ENCODE data around the gene LAMA2. TPM values are rescaled to one million over a fixed set of nuclear protein-coding genes. Genes with fewer than 3 reads are reported as not detected.

The LAMA2 gene
- polyA plus RNA-seq, 1 of the 3 experiments (the other 2 are of a cell fraction), result 0.92 TPM

- no peak overlapping the region for H3K4me3 ChIP-seq (ENCODE audit: low read depth in 2 of 2, low read length in 1 of 2)
- no peak for DNase-seq
- no peaks in the 10 kb centered on the region for H3K9me3 ChIP-seq
- H3K27me3 ChIP-seq (ENCODE audit: insufficient read depth), result no peaks in the 10 kb centered on the region; the same call in 1 of the 2 replicates
- ChIA-PET CTCF (no interaction called here), POLR2A (no interaction called here)
- no peaks in the 10 kb centered on the region for H3K4me1 ChIP-seq (ENCODE audit: control insufficient read depth in 1 of 2, insufficient read depth in 2 of 2, low read depth in 1 of 2, low read length in 1 of 2)
- no peaks in the 10 kb centered on the region for H3K9me2 ChIP-seq
- TF ChIP-seq YY1 (IDR thresholded peaks at IDR 0.05; ENCODE audit: low read depth), result no peak
- no peak for TF ChIP-seq USF1 (IDR thresholded peaks at IDR 0.05; ENCODE audit: borderline replicate concordance, low read depth)
- TF ChIP-seq RAD21 (IDR thresholded peaks at IDR 0.05; ENCODE audit: low read length), result no peak
- TF ChIP-seq POLR2AphosphoS5 (IDR thresholded peaks at IDR 0.05; ENCODE audit: low read depth, low read length), result no peak
- TF ChIP-seq SMC3 (IDR thresholded peaks at IDR 0.05; ENCODE audit: low read depth, low read length), result no peak
- TF ChIP-seq PBX3 (IDR thresholded peaks at IDR 0.05), result no peak
- no peak for TF ChIP-seq MXI1 (IDR thresholded peaks at IDR 0.05; ENCODE audit: low read depth, low read length)
- no peak for TF ChIP-seq TEAD4 (IDR thresholded peaks at IDR 0.05; ENCODE audit: borderline replicate concordance, insufficient read depth)
- no peak for TF ChIP-seq FOXJ3 (CRISPR knock-in tag; IDR thresholded peaks at IDR 0.05)
- TF ChIP-seq NFIC (IDR thresholded peaks at IDR 0.05; ENCODE audit: borderline replicate concordance), result no peak
- no peak for TF ChIP-seq EP300 (IDR thresholded peaks at IDR 0.05; ENCODE audit: borderline replicate concordance in 1 of 2, low read depth in 1 of 2, low read length in 1 of 2)
- TF ChIP-seq GATA2 (CRISPR knock-in tag; IDR thresholded peaks at IDR 0.05), result no peak
- TF ChIP-seq MAX (IDR thresholded peaks at IDR 0.05; ENCODE audit: low read depth), result no peak
- no peak for TF ChIP-seq FOXM1 (IDR thresholded peaks at IDR 0.05; ENCODE audit: low read depth)
- TF ChIP-seq ELF1 (IDR thresholded peaks at IDR 0.05), result no peak
- no peak overlapping the region for H2AFZ ChIP-seq (ENCODE audit: low read depth)
- no peak overlapping the region for H3K4me2 ChIP-seq
- H4K20me1 ChIP-seq (ENCODE audit: insufficient read depth), result no peaks in the 10 kb centered on the region
- no peak overlapping the region for H3K9ac ChIP-seq
- no peaks in the 10 kb centered on the region for H3K79me2 ChIP-seq (ENCODE audit: insufficient read depth)
- no peak overlapping the region for H3K27ac ChIP-seq (ENCODE audit: low read depth in 2 of 2, low read length in 1 of 2)
- WGBS (ENCODE audit: low lambda C conversion rate), result 45% methylated on average over 2 of the region's 2 CpGs
- H3K36me3 ChIP-seq (replicated peaks in 1 of 2; ENCODE audit: control insufficient read depth in 1 of 2, insufficient read depth in 2 of 2, low read length in 1 of 2), result no peaks in the 10 kb centered on the region
- H3F3A ChIP-seq (replicated peaks; ENCODE audit: insufficient read depth), result no peaks in the 10 kb centered on the region
Observed at GRCh38 chr6:128883906-128884305, 968 bp downstream of the LAMA2 start.

GRCh38 chr6:128885381-128885780 lies 2.4 kb downstream of the LAMA2 start:
- ChIA-PET POLR2A (no interaction called here), CTCF (no interaction called here)
- H3K27ac ChIP-seq (ENCODE audit: low read depth in 2 of 2, low read length in 1 of 2), result no peak overlapping the region
- H3K27me3 ChIP-seq (ENCODE audit: insufficient read depth), result no peaks in the 10 kb centered on the region; the same call in 1 of the 2 replicates
- no peak overlapping the region for H3K4me2 ChIP-seq
- no peak overlapping the region for H2AFZ ChIP-seq (ENCODE audit: low read depth)
- no peaks in the 10 kb centered on the region for H4K20me1 ChIP-seq (ENCODE audit: insufficient read depth)
- no peaks in the 10 kb centered on the region for H3F3A ChIP-seq (replicated peaks; ENCODE audit: insufficient read depth)
- H3K9me3 ChIP-seq, result no peaks in the 10 kb centered on the region
- H3K79me2 ChIP-seq (ENCODE audit: insufficient read depth), result no peaks in the 10 kb centered on the region
- whole genome bisulfite sequencing (ENCODE audit: low lambda C conversion rate), result 37% methylated on average over 5 of the region's 5 CpGs
- DNase-seq, result no peak
- no peaks in the 10 kb centered on the region for H3K9me2 ChIP-seq
- H3K4me3 ChIP-seq (ENCODE audit: low read depth in 2 of 2, low read length in 1 of 2), result no peak overlapping the region
- no peak overlapping the region for H3K9ac ChIP-seq
- no peaks in the 10 kb centered on the region for H3K4me1 ChIP-seq (ENCODE audit: control insufficient read depth in 1 of 2, insufficient read depth in 2 of 2, low read depth in 1 of 2, low read length in 1 of 2)
- H3K36me3 ChIP-seq (replicated peaks in 1 of 2; ENCODE audit: control insufficient read depth in 1 of 2, insufficient read depth in 2 of 2, low read length in 1 of 2), result no peaks in the 10 kb centered on the region
- no peak for TF ChIP-seq EP300 (IDR thresholded peaks at IDR 0.05; ENCODE audit: borderline replicate concordance in 1 of 2, low read depth in 1 of 2, low read length in 1 of 2)
- no peak for TF ChIP-seq USF1 (IDR thresholded peaks at IDR 0.05; ENCODE audit: borderline replicate concordance, low read depth)
- TF ChIP-seq ELF1 (IDR thresholded peaks at IDR 0.05), result no peak
- TF ChIP-seq PBX3 (IDR thresholded peaks at IDR 0.05), result no peak
- TF ChIP-seq CTCF (IDR thresholded peaks at IDR 0.05), result no peak
- TF ChIP-seq FOXM1 (IDR thresholded peaks at IDR 0.05; ENCODE audit: low read depth), result no peak
- TF ChIP-seq JUND (IDR thresholded peaks at IDR 0.05), result no peak
- TF ChIP-seq EZH2phosphoT487 (IDR thresholded peaks at IDR 0.05; ENCODE audit: borderline replicate concordance, low read depth), result no peak
- TF ChIP-seq NRF1 (IDR thresholded peaks at IDR 0.05; ENCODE audit: low read depth, low read length), result no peak
- TF ChIP-seq TCF12 (IDR thresholded peaks at IDR 0.05), result no peak
- no peak for TF ChIP-seq RAD21 (IDR thresholded peaks at IDR 0.05; ENCODE audit: low read length)
- TF ChIP-seq TAF1 (IDR thresholded peaks at IDR 0.05; ENCODE audit: borderline replicate concordance, low read depth, low read length), result no peak
- TF ChIP-seq SMC3 (IDR thresholded peaks at IDR 0.05; ENCODE audit: low read depth, low read length), result no peak
- no peak for TF ChIP-seq FOSL2 (IDR thresholded peaks at IDR 0.05; ENCODE audit: borderline replicate concordance, low read depth)

Data from SK-N-SH (cell line).